Measurements from ENCODE around the gene MREG. TPM values are rescaled to one million over a fixed set of nuclear protein-coding genes. Genes with fewer than 3 reads are reported as not detected.

Gene MREG
- total and polyA plus RNA-seq, 2 experiments from 2014 or later: 1.3 to 1.6 TPM

- Histone ChIP-seq H3K4me1 (ENCODE audit: low read depth) (no peaks in the 10 kb centered on the region), H3K4me3 (no peak overlapping the region), H3K36me3 (no peaks in the 10 kb centered on the region), H3K27ac (no peak overlapping the region), H3K27me3 (no peaks in the 10 kb centered on the region), H3K9me3 (ENCODE audit: low read depth) (no peaks in the 10 kb centered on the region)
- no peak for TF ChIP-seq CTCF (IDR thresholded peaks at IDR 0.05; ENCODE audit: low read depth, low read length)
- no peak for DNase-seq (ENCODE audit: low read depth in 1 of 2, low spot score in 1 of 2)
Measured at GRCh38 chr2:215896921-215897320, 116.4 kb downstream of the MREG start.

GRCh38 chr2:215895330-215895729, 118.0 kb downstream of the MREG start:
- no peaks in the 10 kb centered on the region for H3K9me3 ChIP-seq (ENCODE audit: low read depth)
- H3K4me1 ChIP-seq (ENCODE audit: low read depth): no peaks in the 10 kb centered on the region
- DNase-seq (ENCODE audit: low read depth in 1 of 2, low spot score in 1 of 2): no peak
- no peak overlapping the region for H3K27ac ChIP-seq
- H3K27me3 ChIP-seq: no peaks in the 10 kb centered on the region
- no peaks in the 10 kb centered on the region for H3K36me3 ChIP-seq
- H3K4me3 ChIP-seq: no peak overlapping the region
- no peak for TF ChIP-seq CTCF (IDR thresholded peaks at IDR 0.05; ENCODE audit: low read depth, low read length)

Other genes starting within 250 kb of the MREG start
- 6.4 and 12.8 TPM in 2 replicates for gene PECR, start 68.3 kb upstream of the MREG start, total RNA-seq
- gene PECR, start 68.3 kb upstream of the MREG start, polyA plus RNA-seq: 9.9 and 11.4 TPM in 2 replicates
- 1.2 and 1.8 TPM in 2 replicates for gene TMEM169, start 68.4 kb upstream of the MREG start, total RNA-seq
- gene TMEM169, start 68.4 kb upstream of the MREG start, polyA plus RNA-seq: 0.65 and 1.9 TPM in 2 replicates
- 150 and 174 TPM in 2 replicates for gene XRCC5, start 95.8 kb upstream of the MREG start, total RNA-seq
- gene XRCC5, start 95.8 kb upstream of the MREG start, polyA plus RNA-seq: 233 and 241 TPM in 2 replicates